22Rv1 (cell line): ENCODE results near the gene SYTL3.

Experiments used
- ZFX ChIP-seq: fragments of 450-650 bp; IDR thresholded peaks from 2 replicates; pipeline ENCODE4 v1.6.1; 2017; ENCODE audit warnings: antibody characterized with exemption, borderline replicate concordance
- TF ChIP-seq, protein P1 (sequence below): fragments of 450-650 bp; IDR thresholded peaks from 2 replicates; pipeline ENCODE4 v1.5.1; 2017; ENCODE audit warnings: mild to moderate bottlenecking

DNA sequence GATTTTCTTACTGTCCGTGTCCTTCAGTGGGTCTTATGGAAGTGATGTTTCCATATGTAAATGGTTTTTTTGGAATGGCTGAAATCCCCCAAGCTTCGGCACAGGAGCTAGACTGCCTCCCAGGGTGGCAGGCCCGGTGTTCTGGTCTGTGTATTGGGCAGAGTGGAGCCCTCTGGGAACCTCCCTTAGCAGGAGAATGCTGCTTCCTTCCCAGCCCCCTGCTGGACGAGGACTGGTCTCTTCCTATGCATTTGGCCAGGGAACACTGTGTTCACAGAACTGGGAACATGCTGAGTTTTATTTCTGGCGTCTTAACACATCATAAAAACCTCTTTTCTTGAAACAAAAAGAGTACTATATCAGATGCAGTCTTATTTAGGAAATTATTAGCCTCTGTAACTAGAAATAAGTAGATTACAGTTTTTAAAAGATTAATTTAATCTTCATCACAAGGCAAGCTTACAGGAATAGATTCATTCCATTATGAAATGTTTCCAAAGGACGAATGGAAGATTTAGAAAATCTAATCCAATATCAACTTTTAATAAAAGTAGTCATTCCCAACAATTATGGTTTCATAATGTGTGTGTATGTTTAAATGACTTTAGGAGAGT, 56.6 kb downstream of the SYTL3 start:
- TF ChIP-seq, protein P1, sequence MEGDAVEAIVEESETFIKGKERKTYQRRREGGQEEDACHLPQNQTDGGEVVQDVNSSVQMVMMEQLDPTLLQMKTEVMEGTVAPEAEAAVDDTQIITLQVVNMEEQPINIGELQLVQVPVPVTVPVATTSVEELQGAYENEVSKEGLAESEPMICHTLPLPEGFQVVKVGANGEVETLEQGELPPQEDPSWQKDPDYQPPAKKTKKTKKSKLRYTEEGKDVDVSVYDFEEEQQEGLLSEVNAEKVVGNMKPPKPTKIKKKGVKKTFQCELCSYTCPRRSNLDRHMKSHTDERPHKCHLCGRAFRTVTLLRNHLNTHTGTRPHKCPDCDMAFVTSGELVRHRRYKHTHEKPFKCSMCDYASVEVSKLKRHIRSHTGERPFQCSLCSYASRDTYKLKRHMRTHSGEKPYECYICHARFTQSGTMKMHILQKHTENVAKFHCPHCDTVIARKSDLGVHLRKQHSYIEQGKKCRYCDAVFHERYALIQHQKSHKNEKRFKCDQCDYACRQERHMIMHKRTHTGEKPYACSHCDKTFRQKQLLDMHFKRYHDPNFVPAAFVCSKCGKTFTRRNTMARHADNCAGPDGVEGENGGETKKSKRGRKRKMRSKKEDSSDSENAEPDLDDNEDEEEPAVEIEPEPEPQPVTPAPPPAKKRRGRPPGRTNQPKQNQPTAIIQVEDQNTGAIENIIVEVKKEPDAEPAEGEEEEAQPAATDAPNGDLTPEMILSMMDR = peak; percentile 80
- no peak for TF ChIP-seq ZFX
